Activated naive CD4-positive, alpha-beta T cell treated with anti-CD3 and anti-CD28 coated beads for 36 hours (primary cell): Measurements from ENCODE around the gene ZC3H12C. TPM values are rescaled to one million over a fixed set of nuclear protein-coding genes. Genes with fewer than 3 reads are reported as not detected.
A peak's percentile ranks its signal among the peaks of the same experiment; 100 is the strongest.
"Not testable (repeated sequence)": the region's sequence is repeated elsewhere in the genome, so short reads cannot be mapped to it uniquely, and the experiment has no call there.

ENCODE experiments used
- CTCF ChIA-PET: fragments of 350-600 bp; sonication (Branson Sonifier 250); formaldehyde crosslinking; loops from one replicate; lab custom pipeline; 2021; ENCODE audit warnings: antibody characterized with exemption; lab: Charles Lee
- DNase-seq: peaks from one replicate; pipeline ENCODE4 v3.0.0-alpha.2; 2020
- H3K27ac Mint-ChIP-seq: one replicate; pipeline ENCODE4 v1.8.0; 2021; ENCODE audit warnings: mild to moderate bottlenecking, mixed read lengths
- H3K27me3 Mint-ChIP-seq: one replicate; pipeline ENCODE4 v1.8.0; 2021; ENCODE audit warnings: low read depth, mixed read lengths
- H3K36me3 Mint-ChIP-seq: one replicate; pipeline ENCODE4 v1.8.0; 2021; ENCODE audit warnings: low read depth, mixed read lengths
- H3K4me1 Mint-ChIP-seq: one replicate; pipeline ENCODE4 v1.8.0; 2021; ENCODE audit warnings: low read depth, mixed read lengths
- H3K4me3 Mint-ChIP-seq: one replicate; pipeline ENCODE4 v1.8.0; 2021; ENCODE audit warnings: mild to moderate bottlenecking, moderate library complexity, mixed read lengths
- H3K9me3 Mint-ChIP-seq: one replicate; pipeline ENCODE4 v1.8.0; 2021; ENCODE audit warnings: mixed read lengths
- intact Hi-C: fragments of 100-400 bp; cut with micrococcal nuclease; formaldehyde crosslinking; loops from one replicate; pipeline ENCODE4 v1.15.1; 2023
- total RNA-seq, 2 experiments: library from RNA; stranded (reverse); gene quantifications; one replicate each; pipeline ENCODE4 v1.2.3, GENCODE V29; 2021

The ZC3H12C gene
- total RNA-seq, 2 experiments from 2014 or later = not detected

DNA sequence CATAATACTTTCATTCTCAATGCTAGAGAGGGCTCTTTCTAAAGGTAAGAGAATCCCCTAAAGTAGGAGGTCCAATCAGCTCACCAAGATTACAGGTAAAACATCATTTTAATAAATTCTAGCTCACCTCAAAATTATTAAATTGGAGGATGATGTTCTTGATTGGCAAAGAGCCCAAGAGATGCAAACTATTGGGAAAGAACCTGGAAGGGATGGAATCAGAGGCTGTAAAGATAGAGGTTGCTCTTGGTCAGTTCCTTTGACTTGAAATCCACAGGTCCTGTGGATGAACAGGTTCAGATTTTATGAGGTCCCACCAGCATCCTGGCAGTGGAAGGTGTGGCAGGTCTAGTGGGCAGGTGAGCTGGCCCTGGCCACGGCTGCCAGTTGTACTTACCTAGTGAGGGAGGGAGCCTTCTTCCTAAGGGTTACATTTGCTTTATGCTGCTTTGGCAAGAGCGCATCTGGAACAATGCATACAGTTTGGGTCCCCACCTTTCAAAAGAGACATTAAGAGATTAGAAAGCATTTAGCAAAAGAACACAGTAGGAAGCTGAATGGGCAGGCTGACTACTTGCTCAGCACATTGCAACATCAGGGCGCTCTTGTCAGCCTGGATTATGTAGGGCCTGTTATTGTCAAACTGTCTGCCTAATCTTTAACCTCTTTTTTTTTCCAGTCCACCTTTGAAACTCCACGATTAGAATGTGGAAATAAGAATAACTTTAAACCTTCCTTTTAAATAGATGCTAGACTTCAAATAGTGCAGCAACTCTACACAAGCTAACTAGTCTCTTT lies 106.2 kb downstream of the ZC3H12C start:
- CTCF ChIA-PET = interaction anchor here (0.7 to 5.9 kb wide), 10 partner anchors 39 to 1084 kb away, joined by 3 to 89 read pairs (median 4); no protein-coding TSS in a partner anchor
- Mint-ChIP-seq H3K9me3 (no peaks in the 10 kb centered on the region), H3K4me3 (no peak overlapping the region)

DNA sequence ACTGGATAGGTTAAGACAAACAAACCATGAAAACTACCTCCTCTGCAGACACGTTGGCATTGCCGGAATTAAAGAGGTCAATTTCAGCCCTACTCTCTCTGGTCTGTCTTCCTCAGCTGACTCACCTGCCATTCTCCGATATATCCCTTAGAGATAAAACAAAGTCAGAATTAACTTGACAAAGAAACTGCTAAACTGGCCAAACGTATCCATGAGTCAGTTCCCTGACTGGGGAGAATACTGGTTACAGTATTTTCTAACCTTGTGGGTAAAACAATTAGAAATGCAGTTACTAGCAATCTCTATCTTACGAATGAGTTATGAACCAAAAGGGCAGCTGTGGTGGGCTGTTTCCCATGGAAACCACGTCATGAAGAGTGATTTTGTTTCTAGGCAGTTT lies 107.0 kb downstream of the ZC3H12C start:
- CTCF ChIA-PET = interaction anchor here (0.7 to 5.9 kb wide), 22 partner anchors 11 to 1031 kb away, joined by 3 to 89 read pairs (median 5); partner anchors contain the start of gene FDX1
- intact Hi-C loops = loop anchor here (2.0 to 10.0 kb wide), 3 partner anchors 253 to 1245 kb away; no protein-coding TSS in a partner anchor
- H3K36me3 Mint-ChIP-seq = no peaks in the 10 kb centered on the region
- H3K9me3 Mint-ChIP-seq = no peaks in the 10 kb centered on the region
- no peaks in the 10 kb centered on the region for H3K27me3 Mint-ChIP-seq
- no peak overlapping the region for H3K4me3 Mint-ChIP-seq
- DNase-seq = no peak
- H3K4me1 Mint-ChIP-seq = no peaks in the 10 kb centered on the region
- no peak overlapping the region for H3K27ac Mint-ChIP-seq

More for the DNA sequence above, 106.2 kb downstream of the ZC3H12C start:
- intact Hi-C loops = no loop called here
- Mint-ChIP-seq H3K4me1 (no peaks in the 10 kb centered on the region), H3K27me3 (no peaks in the 10 kb centered on the region), H3K27ac (no peak overlapping the region), H3K36me3 (no peaks in the 10 kb centered on the region)
- DNase-seq = no peak

- CTCF ChIA-PET = interaction anchor here (0.6 to 5.9 kb wide), 38 partner anchors 9 to 1031 kb away, joined by 3 to 89 read pairs (median 4); partner anchors contain the start of genes FDX1 and RDX
- H3K27me3 Mint-ChIP-seq = no peaks in the 10 kb centered on the region
- no peak for DNase-seq
Measured at GRCh38 chr11:110200836-110201235, 107.6 kb downstream of the ZC3H12C start.

GRCh38 chr11:110207123-110207522 lies 113.9 kb downstream of the ZC3H12C start:
- CTCF ChIA-PET = no interaction called here
- H3K9me3 Mint-ChIP-seq = no peaks in the 10 kb centered on the region
- intact Hi-C loops = loop anchor here (10.0 kb wide), 1 partner anchor 1238 kb away; no protein-coding TSS in a partner anchor
- H3K27ac Mint-ChIP-seq = no peak overlapping the region
- H3K4me3 Mint-ChIP-seq = no peak overlapping the region
- no peaks in the 10 kb centered on the region for H3K27me3 Mint-ChIP-seq
- no peaks in the 10 kb centered on the region for H3K4me1 Mint-ChIP-seq
- no peaks in the 10 kb centered on the region for H3K36me3 Mint-ChIP-seq
- peak; percentile 14 for DNase-seq

More at GRCh38 chr11:110200836-110201235, 107.6 kb downstream of the ZC3H12C start:
- intact Hi-C loops = loop anchor here (1.0 to 10.0 kb wide), 6 partner anchors 166 to 1244 kb away; no protein-coding TSS in a partner anchor
- no peaks in the 10 kb centered on the region for H3K4me1 Mint-ChIP-seq
- no peaks in the 10 kb centered on the region for H3K9me3 Mint-ChIP-seq
- H3K4me3 Mint-ChIP-seq = no peak overlapping the region
- no peak overlapping the region for H3K27ac Mint-ChIP-seq
- no peaks in the 10 kb centered on the region for H3K36me3 Mint-ChIP-seq

GRCh38 chr11:110208678-110209312 lies 115.6 kb downstream of the ZC3H12C start:
- H3K36me3 Mint-ChIP-seq, H3K27ac Mint-ChIP-seq, CTCF ChIA-PET, H3K4me1 Mint-ChIP-seq, H3K9me3 Mint-ChIP-seq, H3K27me3 Mint-ChIP-seq: not testable (repeated sequence)
- peak; percentile 14 for DNase-seq
- peak overlapping the region; percentile 54 for H3K4me3 Mint-ChIP-seq
- intact Hi-C loops = loop anchor here (10.0 kb wide), 1 partner anchor 1236 kb away; no protein-coding TSS in a partner anchor

DNA sequence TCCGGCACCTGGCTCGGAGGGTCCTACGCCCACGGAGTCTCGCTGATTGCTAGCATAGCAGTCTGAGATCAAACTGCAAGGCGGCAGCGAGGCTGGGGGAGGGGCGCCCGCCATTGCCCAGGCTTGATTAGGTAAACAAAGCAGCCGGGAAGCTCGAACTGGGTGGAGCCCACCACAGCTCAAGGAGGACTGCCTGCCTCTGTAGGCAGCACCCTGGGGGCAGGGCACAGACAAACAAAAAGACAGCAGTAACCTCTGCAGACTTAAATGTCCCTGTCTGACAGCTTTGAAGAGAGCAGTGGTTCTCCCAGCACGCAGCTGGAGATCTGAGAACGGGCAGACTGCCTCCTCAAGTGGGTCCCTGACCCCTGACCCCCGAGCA lies 116.1 kb downstream of the ZC3H12C start:
- intact Hi-C loops = loop anchor here (10.0 kb wide), 1 partner anchor 1235 kb away; no protein-coding TSS in a partner anchor
- H3K27me3 Mint-ChIP-seq, H3K9me3 Mint-ChIP-seq, H3K4me1 Mint-ChIP-seq, H3K36me3 Mint-ChIP-seq, CTCF ChIA-PET, H3K27ac Mint-ChIP-seq, DNase-seq: not testable (repeated sequence)
- peak overlapping the region; percentile 54 for H3K4me3 Mint-ChIP-seq

GRCh38 chr11:110217223-110217877 lies 124.2 kb downstream of the ZC3H12C start:
- no peak for DNase-seq
- H3K9me3 Mint-ChIP-seq = no peaks in the 10 kb centered on the region
- H3K4me1 Mint-ChIP-seq = no peaks in the 10 kb centered on the region
- peaks cover 3% of the 10 kb centered on the region for H3K36me3 Mint-ChIP-seq
- CTCF ChIA-PET = no interaction called here
- intact Hi-C loops = no loop called here
- H3K27me3 Mint-ChIP-seq = no peaks in the 10 kb centered on the region
- no peak overlapping the region for H3K27ac Mint-ChIP-seq
- H3K4me3 Mint-ChIP-seq = no peak overlapping the region

GRCh38 chr11:110217936-110218335 lies 124.7 kb downstream of the ZC3H12C start:
- H3K36me3 Mint-ChIP-seq = peaks cover 3% of the 10 kb centered on the region
- DNase-seq = no peak
- no peak overlapping the region for H3K4me3 Mint-ChIP-seq
- H3K4me1 Mint-ChIP-seq = no peaks in the 10 kb centered on the region
- CTCF ChIA-PET = no interaction called here
- H3K9me3 Mint-ChIP-seq = no peaks in the 10 kb centered on the region
- no peaks in the 10 kb centered on the region for H3K27me3 Mint-ChIP-seq
- intact Hi-C loops = no loop called here
- H3K27ac Mint-ChIP-seq = no peak overlapping the region

DNA sequence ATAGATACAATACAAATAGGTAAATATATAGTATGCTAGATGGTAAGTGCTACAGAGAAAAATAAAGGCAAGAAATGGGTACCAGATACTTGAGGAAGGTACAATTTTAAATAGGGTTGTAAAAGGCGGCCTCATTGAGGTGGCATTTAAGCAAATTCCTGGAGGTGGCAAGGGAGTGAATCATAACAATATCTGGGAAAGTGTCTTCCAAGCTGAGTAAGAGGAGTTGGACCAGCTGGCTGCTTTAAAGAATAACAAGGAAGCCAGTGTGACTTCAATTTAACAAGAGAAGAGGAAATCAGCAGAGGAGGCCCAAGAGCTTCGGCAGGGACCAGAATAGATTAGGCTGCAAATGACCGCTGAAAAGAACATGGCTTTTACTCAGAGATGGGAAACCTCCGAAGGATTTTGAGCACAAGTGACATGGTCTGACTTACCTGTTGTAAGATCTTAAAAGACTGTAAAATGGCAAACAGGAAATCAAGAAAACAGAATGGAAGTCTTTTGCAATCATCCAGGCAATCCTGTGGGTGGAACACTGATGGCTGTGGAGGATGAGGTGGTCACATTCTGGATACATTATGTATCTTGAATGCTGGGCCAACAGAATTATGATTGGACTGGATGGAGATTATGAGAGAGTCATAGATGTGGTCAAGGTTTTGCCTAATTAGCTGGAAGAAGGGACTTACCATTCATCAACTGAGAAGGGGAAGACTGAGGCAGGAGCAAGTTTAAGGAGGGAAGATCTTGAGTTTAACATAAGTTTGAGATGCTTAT lies 126.0 kb downstream of the ZC3H12C start:
- intact Hi-C loops = no loop called here
- H3K36me3 Mint-ChIP-seq = peaks cover 4% of the 10 kb centered on the region
- CTCF ChIA-PET = interaction anchor here (0.9 kb wide), 2 partner anchors 18 to 69 kb away, joined by 3 read pairs; no protein-coding TSS in a partner anchor
- H3K9me3 Mint-ChIP-seq = no peaks in the 10 kb centered on the region
- H3K27me3 Mint-ChIP-seq = no peaks in the 10 kb centered on the region
- DNase-seq = no peak
- no peak overlapping the region for H3K27ac Mint-ChIP-seq
- H3K4me1 Mint-ChIP-seq = no peaks in the 10 kb centered on the region
- H3K4me3 Mint-ChIP-seq = no peak overlapping the region
